Esophagus squamous epithelium (tissue), 4 donors: ENCODE data around the gene CD247.

Experiments
- CTCF ChIP-seq, 6 experiments: fragments of 450-650 bp in 4 of 6; fragments of 200-600 bp in 2 of 6; sonication (generic) in 2 of 6; IDR thresholded peaks; one replicate each; pipeline ENCODE4 v1.5.1; 2016 to 2019; ENCODE audit warnings: antibody characterized with exemption in 6 of 6, mild to moderate bottlenecking in 4 of 6, moderate library complexity in 4 of 6
- POLR2A ChIP-seq, 4 donors: fragments of 450-650 bp; IDR thresholded peaks; one replicate each; pipeline ENCODE4 v1.6.1; 2017; ENCODE audit warnings: antibody characterized with exemption in 4 of 4, mild to moderate bottlenecking in 4 of 4, moderate library complexity in 3 of 4

DNA sequence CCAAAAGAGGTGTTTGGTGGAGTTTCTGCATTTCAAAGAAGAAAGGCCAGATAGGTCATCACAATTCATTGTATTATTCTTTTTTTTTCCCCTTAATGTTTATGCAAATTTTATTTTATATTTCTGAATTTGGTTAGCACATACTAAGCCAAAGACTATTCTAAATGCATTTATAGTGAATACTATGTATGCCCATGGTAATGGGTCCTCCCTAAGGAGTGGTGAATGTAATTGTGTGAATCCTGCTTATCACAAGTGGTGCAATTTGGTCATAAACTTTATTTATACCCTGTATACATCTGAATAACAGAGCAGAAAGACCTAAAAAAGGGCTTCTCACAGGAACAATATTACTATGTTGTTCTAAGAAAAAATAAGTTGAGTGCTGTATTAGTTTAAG, 99.1 kb downstream of the CD247 start:
- TF ChIP-seq CTCF (IDR thresholded peaks at IDR 0.05) (no peak), POLR2A (IDR thresholded peaks at IDR 0.05) (no peak)
